ENCODE data around the gene JPH2.

DNA sequence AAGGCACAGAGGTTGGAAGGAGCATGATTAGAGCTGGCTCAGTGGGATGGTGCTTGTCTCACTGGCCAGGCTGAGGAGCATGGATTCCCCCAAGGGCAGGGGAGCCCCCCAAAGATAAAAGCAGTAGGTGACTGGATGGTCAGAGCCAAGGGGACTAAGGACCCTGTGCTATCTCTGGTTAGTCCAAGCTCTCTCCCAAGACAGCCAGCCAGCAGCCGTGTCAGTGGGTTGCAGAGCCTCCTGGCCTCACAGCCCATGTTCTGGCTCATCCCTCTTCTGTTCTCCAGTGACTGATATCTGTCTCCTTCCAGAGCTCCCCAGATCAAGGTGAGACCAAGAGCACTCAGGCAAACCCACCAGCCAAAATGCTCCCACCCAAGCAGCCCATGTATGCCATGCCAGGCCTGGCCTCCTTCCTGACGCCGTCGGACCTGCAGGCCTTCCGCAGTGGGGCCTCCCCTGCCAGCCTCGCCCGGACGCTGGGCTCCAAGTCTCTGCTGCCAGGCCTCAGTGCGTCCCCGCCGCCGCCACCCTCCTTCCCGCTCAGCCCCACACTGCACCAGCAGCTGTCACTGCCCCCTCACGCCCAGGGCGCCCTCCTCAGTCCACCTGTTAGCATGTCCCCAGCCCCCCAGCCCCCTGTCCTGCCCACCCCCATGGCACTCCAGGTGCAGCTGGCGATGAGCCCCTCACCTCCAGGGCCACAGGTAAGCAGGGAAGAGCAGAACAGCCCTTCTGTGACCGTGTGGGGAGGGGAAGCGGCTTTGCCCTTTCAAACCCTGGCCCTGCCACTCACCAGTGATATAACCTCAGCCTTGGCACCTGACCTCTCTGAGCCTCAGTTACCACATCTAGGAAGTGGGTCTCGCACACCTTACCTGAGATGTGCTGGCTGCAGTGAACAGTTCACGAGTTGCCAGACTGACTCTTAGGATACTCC is 121.3 kb downstream of the JPH2 start:
- TF ChIP-seq POLR2A (IDR thresholded peaks at IDR 0.05; ENCODE audit: low read depth, low read length) = no peak
- TF ChIP-seq TAF1 (IDR thresholded peaks at IDR 0.05; ENCODE audit: borderline replicate concordance, low read depth, low read length) = no peak
- no peak for TF ChIP-seq POLR2AphosphoS5 (IDR thresholded peaks at IDR 0.05; ENCODE audit: low read depth, low read length)
